Activated T-cell treated with anti-CD3 and anti-CD28 coated beads, Interleukin-2, amount 50 U/mL, for 24 hours (primary cell): ENCODE data around the gene RAB41.
"Not testable (repeated sequence)": the region's sequence is repeated elsewhere in the genome, so short reads cannot be mapped to it uniquely, and the experiment has no call there.

Source experiments
- DNase-seq: peaks from one replicate; pipeline ENCODE4 v3.0.0-alpha.2; 2020
- H3K27ac Mint-ChIP-seq: 2 replicates; pipeline ENCODE4 v1.8.0; 2020; ENCODE audit warnings: mild to moderate bottlenecking, mixed read lengths
- H3K27me3 Mint-ChIP-seq: 2 replicates; pipeline ENCODE4 v1.8.0; 2020; ENCODE audit warnings: mixed read lengths
- H3K36me3 Mint-ChIP-seq: 2 replicates; pipeline ENCODE4 v1.8.0; 2020; ENCODE audit warnings: low read depth, mixed read lengths
- H3K4me1 Mint-ChIP-seq: 2 replicates; pipeline ENCODE4 v1.8.0; 2020; ENCODE audit warnings: low read depth, mixed read lengths
- H3K4me3 Mint-ChIP-seq: 2 replicates; pipeline ENCODE4 v1.8.0; 2020; ENCODE audit warnings: mild to moderate bottlenecking, moderate library complexity, mixed read lengths
- H3K9me3 Mint-ChIP-seq: 2 replicates; pipeline ENCODE4 v1.8.0; 2020; ENCODE audit warnings: mixed read lengths

The RAB41 gene

GRCh38 chrX:70281951-70282350, at the start of gene RAB41:
Gene RAB41, plus strand, starts transcription at chrX:70282172. Its CDS starts 46 bp downstream, at chrX:70282218.
- Mint-ChIP-seq H3K4me1 (no peaks in the 10 kb centered on the region), H3K27me3 (peaks cover 36% of the 10 kb centered on the region)

GRCh38 chrX:70234355-70234754, 47.6 kb upstream of the RAB41 start, which contains the start of gene AWAT1:
Gene AWAT1, plus strand, starts transcription at chrX:70234655. Its CDS starts 41 bp downstream, at chrX:70234696.
- H3K27ac Mint-ChIP-seq = no peak within 1 kb of the TSS
- H3K9me3 Mint-ChIP-seq = no peaks in the 10 kb centered on the region
- H3K27me3 Mint-ChIP-seq = peaks cover 41% of the 10 kb centered on the region
- no peak within 1 kb of the TSS for H3K4me3 Mint-ChIP-seq
- peaks cover 20% of the 10 kb centered on the region for H3K4me1 Mint-ChIP-seq
- H3K36me3 Mint-ChIP-seq = no peaks in the 10 kb centered on the region
- DNase-seq = no peak

More at GRCh38 chrX:70281951-70282350, at the start of gene RAB41:
- Mint-ChIP-seq H3K36me3 (peaks cover 30% of the 10 kb centered on the region), H3K9me3 (no peaks in the 10 kb centered on the region), H3K27ac (no peak within 1 kb of the TSS), H3K4me3 (no peak within 1 kb of the TSS)
- no peak for DNase-seq

- no peaks in the 10 kb centered on the region for H3K9me3 Mint-ChIP-seq
- H3K27me3 Mint-ChIP-seq = peaks cover 50% of the 10 kb centered on the region
- no peak for DNase-seq
- H3K36me3 Mint-ChIP-seq = no peaks in the 10 kb centered on the region
- no peak overlapping the region for H3K27ac Mint-ChIP-seq
- H3K4me1 Mint-ChIP-seq = peaks cover 15% of the 10 kb centered on the region
- H3K4me3 Mint-ChIP-seq = no peak overlapping the region
Observed at GRCh38 chrX:70240751-70241150, 41.2 kb upstream of the RAB41 start.

DNA sequence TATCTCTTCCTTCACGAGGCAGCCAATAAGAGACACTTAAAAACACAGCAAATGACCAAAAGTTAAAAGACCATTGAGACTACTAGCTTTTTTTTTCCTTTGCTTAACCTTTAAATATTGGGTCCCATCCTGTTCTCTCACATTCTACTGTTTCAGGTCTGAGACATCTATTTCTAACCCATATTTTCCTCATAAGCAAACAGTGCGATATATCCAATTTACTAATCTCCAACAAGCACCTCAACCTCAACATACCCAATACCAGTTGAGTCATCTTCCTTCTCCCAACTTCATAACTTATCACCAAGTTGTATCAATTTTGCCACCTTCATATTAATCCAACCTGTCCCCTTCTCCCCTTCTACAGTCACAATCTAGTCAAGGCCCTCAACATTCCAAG, 40.5 kb upstream of the RAB41 start:
- Mint-ChIP-seq H3K9me3 (no peaks in the 10 kb centered on the region), H3K4me3 (no peak overlapping the region), H3K27me3 (peaks cover 49% of the 10 kb centered on the region), H3K36me3 (no peaks in the 10 kb centered on the region), H3K27ac (no peak overlapping the region), H3K4me1 (peaks cover 15% of the 10 kb centered on the region)
- DNase-seq = no peak

DNA sequence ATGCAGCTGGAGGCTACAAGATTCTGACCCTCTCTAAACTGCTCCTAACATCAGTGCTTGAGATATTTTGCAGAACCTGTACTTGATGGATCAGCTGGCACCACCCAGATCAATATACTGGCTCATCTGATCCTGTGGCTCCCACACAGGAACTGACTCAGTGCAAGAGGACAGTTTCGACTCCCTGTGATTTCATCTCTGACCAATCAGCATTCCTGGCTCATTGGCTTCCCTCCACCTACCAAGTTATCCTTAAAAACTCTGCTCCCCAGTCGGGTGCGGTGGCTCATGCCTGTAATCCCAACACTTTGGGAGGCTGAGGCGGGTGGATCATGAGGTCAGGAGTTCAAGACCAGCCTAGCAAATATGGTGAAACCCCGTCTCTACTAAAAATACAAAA, 38.4 kb upstream of the RAB41 start:
- DNase-seq, H3K4me1 Mint-ChIP-seq, H3K4me3 Mint-ChIP-seq, H3K9me3 Mint-ChIP-seq, H3K36me3 Mint-ChIP-seq, H3K27ac Mint-ChIP-seq: not testable (repeated sequence)
- H3K27me3 Mint-ChIP-seq = peaks cover 45% of the 10 kb centered on the region

DNA sequence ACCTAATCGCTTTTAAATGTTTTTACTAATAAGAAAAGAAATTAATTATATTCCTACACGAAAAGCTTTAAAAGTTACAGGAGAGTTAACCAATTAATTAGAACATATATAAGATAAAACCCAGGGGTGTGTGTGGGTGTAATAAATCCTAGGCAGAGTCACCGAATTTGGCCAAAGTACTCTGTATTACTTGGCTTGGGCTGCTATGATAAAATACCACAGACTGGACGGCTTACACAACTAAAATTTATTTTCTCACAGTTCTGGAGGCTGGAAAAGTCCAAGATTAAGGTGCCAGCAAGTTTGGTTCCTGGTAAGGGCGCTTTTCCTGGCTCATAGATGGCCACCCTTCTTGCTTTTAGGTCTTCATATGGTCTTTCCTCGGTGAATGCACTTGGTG, 37.1 kb upstream of the RAB41 start:
- no peaks in the 10 kb centered on the region for H3K9me3 Mint-ChIP-seq
- peaks cover 5% of the 10 kb centered on the region for H3K4me1 Mint-ChIP-seq
- no peak overlapping the region for H3K27ac Mint-ChIP-seq
- H3K27me3 Mint-ChIP-seq = peaks cover 43% of the 10 kb centered on the region
- no peak for DNase-seq
- H3K4me3 Mint-ChIP-seq = no peak overlapping the region
- H3K36me3 Mint-ChIP-seq = no peaks in the 10 kb centered on the region

DNA sequence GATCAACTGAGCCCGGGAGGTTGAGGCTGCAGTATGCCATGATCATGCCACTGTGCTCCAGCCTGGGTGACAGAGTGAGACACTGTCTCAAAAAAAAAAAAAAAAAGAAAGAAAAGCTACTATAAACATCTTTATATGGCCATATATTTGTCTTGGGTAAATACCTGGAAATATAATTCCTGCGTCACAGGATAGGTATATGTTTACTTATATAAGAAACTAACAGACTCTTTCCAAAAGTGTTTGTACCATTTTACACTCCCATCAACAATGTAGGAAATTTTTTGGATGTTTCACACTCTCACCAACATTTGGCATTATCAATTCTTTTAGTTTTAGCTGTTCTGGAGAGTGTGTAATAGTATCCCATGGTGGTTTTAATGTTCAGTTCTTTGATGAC, 34.7 kb upstream of the RAB41 start:
- H3K9me3 Mint-ChIP-seq = no peaks in the 10 kb centered on the region
- no peak for DNase-seq
- no peak overlapping the region for H3K4me3 Mint-ChIP-seq
- no peak overlapping the region for H3K27ac Mint-ChIP-seq
- H3K4me1 Mint-ChIP-seq = peaks cover 5% of the 10 kb centered on the region
- H3K36me3 Mint-ChIP-seq = no peaks in the 10 kb centered on the region
- peaks cover 43% of the 10 kb centered on the region for H3K27me3 Mint-ChIP-seq

DNA sequence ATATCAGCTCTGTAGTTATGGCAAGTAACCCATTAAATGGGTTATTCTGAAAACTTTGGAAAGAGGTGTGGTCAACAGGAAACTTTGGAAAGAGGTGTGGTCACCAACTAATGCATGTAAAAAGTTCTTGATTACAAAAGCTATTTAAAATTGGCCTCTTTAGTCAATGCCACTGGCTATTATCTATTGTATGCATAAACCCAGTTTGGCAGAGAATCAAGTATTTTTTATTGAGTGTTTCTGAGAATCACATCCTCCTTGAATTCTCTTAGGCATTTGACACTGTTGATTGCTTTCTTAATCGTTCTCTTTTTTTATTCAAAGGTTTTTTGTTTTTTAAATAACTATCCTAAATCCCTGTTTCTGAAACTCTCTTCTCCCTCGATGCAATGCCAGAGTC, 29.5 kb upstream of the RAB41 start:
- Mint-ChIP-seq H3K27me3 (peaks cover 50% of the 10 kb centered on the region), H3K4me1 (peaks cover 19% of the 10 kb centered on the region), H3K4me3 (no peak overlapping the region), H3K27ac (no peak overlapping the region), H3K36me3 (no peaks in the 10 kb centered on the region), H3K9me3 (no peaks in the 10 kb centered on the region)
- DNase-seq = no peak

DNA sequence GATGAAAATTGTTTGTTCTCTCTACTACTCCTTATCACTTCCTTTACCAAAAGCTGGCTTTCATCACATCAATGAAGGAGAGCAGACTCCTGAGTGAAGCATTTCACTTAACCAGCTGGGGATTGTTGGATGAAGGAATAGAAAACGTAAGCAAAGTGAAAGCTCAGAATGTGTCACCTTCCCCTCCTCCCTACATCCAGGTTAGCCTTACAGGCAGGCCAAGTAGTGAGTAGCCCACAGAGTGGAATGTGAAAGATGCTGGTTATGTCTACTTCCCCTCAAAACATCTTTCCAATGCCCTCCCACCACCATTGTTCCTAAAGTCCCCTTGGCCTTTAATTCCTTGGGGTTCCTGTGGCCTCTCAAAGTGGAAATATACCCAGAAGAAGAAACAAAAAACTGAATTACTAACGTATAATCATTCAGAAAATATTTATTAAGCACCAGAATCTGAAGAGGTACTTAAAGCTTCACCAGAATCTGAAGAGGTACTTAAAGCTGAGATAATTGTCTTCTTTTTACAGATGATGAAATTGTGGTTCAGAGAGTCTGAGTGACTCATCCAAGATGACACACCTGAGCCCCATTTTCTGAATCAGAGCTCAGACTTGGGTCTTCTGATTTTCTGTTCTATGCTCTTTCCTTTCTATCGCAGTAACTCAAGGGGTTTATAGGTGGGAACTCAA, 28.5 kb upstream of the RAB41 start:
- no peaks in the 10 kb centered on the region for H3K9me3 Mint-ChIP-seq
- H3K36me3 Mint-ChIP-seq = no peaks in the 10 kb centered on the region
- no peak overlapping the region for H3K4me3 Mint-ChIP-seq

GRCh38 chrX:70254063-70254400, 27.9 kb upstream of the RAB41 start:
- Mint-ChIP-seq H3K4me1 (peaks cover 19% of the 10 kb centered on the region), H3K4me3 (no peak overlapping the region), H3K27me3 (peaks cover 44% of the 10 kb centered on the region), H3K9me3 (no peaks in the 10 kb centered on the region), H3K36me3 (no peaks in the 10 kb centered on the region), H3K27ac (peak overlapping the region; percentile 88)
- DNase-seq = no peak

More for the DNA sequence above, 28.5 kb upstream of the RAB41 start:
- peaks cover 19% of the 10 kb centered on the region for H3K4me1 Mint-ChIP-seq
- peaks cover 47% of the 10 kb centered on the region for H3K27me3 Mint-ChIP-seq
- H3K27ac Mint-ChIP-seq = peak overlapping the region; percentile 88
- no peak for DNase-seq

- Mint-ChIP-seq H3K36me3 (no peaks in the 10 kb centered on the region), H3K4me1 (peaks cover 19% of the 10 kb centered on the region), H3K27ac (no peak overlapping the region), H3K9me3 (no peaks in the 10 kb centered on the region), H3K27me3 (peaks cover 45% of the 10 kb centered on the region), H3K4me3 (no peak overlapping the region)
- no peak for DNase-seq
Observed at GRCh38 chrX:70254909-70255308, 27.1 kb upstream of the RAB41 start.

DNA sequence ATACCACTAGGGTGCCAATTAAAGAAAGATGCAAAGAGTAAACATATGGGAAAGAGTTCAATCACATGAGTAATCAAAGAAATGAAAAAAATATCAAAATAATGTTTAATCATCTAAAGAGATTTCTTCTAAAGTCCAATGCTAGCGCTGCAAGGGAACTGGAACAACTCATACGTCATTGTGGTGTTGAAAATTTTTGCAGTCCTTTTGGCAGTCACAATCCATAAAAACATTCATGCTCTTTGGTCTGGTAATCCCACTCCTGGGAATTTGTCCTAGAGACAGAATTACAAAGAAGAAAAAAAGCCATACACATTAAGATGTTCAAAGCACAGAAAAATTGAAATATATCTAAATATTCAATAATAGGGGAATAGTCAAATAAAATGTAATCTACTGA, 26.5 kb upstream of the RAB41 start:
- H3K4me1 Mint-ChIP-seq = peaks cover 19% of the 10 kb centered on the region
- DNase-seq = no peak
- no peak overlapping the region for H3K4me3 Mint-ChIP-seq
- no peaks in the 10 kb centered on the region for H3K36me3 Mint-ChIP-seq
- peaks cover 42% of the 10 kb centered on the region for H3K27me3 Mint-ChIP-seq
- no peak overlapping the region for H3K27ac Mint-ChIP-seq
- no peaks in the 10 kb centered on the region for H3K9me3 Mint-ChIP-seq

GRCh38 chrX:70257423-70258288, 24.3 kb upstream of the RAB41 start:
- Mint-ChIP-seq H3K27me3 (peaks cover 31% of the 10 kb centered on the region), H3K27ac (no peak overlapping the region), H3K4me3 (no peak overlapping the region), H3K4me1 (peaks cover 19% of the 10 kb centered on the region), H3K36me3 (no peaks in the 10 kb centered on the region), H3K9me3 (no peaks in the 10 kb centered on the region)
- DNase-seq = no peak

GRCh38 chrX:70260104-70260503, 21.9 kb upstream of the RAB41 start, which contains the start of gene P2RY4:
Gene P2RY4, minus strand, starts transcription at chrX:70260204. Its CDS starts 580 bp downstream, at chrX:70259624.
- no peak for DNase-seq
- Mint-ChIP-seq H3K27ac (no peak within 1 kb of the TSS), H3K9me3 (no peaks in the 10 kb centered on the region), H3K36me3 (no peaks in the 10 kb centered on the region), H3K27me3 (peaks cover 32% of the 10 kb centered on the region), H3K4me1 (no peaks in the 10 kb centered on the region), H3K4me3 (no peak within 1 kb of the TSS)

GRCh38 chrX:70262952-70263567, 18.9 kb upstream of the RAB41 start:
- peak; percentile 48 for DNase-seq
- Mint-ChIP-seq H3K36me3 (no peaks in the 10 kb centered on the region), H3K4me3 (no peak overlapping the region), H3K27ac (no peak overlapping the region), H3K9me3 (no peaks in the 10 kb centered on the region), H3K4me1 (no peaks in the 10 kb centered on the region), H3K27me3 (peaks cover 41% of the 10 kb centered on the region)
